PC-9 (cell line): ENCODE data around the gene IL17RB.

Experiments
- CTCF ChIP-seq: fragments of 200-600 bp; sonication (generic); conservative IDR thresholded peaks from 2 replicates; pipeline ENCODE4 v1.6.1; 2017; ENCODE audit warnings: mixed run types, antibody characterized with exemption, mild to moderate bottlenecking, moderate library complexity
- EZH2 ChIP-seq: fragments of 200-600 bp; sonication (generic); IDR thresholded peaks from 2 replicates; pipeline ENCODE4 v1.8.0; 2017; ENCODE audit warnings: antibody characterized with exemption, low read depth

GRCh38 chr3:53829605-53830004 is 16.8 kb upstream of the IL17RB start:
- no peak for TF ChIP-seq CTCF
- no peak for TF ChIP-seq EZH2
